ENCODE measurements around the gene SEC61B.

Gene SEC61B

GRCh38 chr9:99221621-99222415 lies at the start of gene SEC61B, which contains the start of gene ALG2:
Gene SEC61B, plus strand, starts transcription at chr9:99222282. Its CDS starts 82 bp downstream, at chr9:99222364.
Gene ALG2, minus strand, starts transcription at chr9:99221942. Its CDS starts 48 bp downstream, at chr9:99221894.
- Histone ChIP-seq H3K27me3 (no peaks in the 10 kb centered on the region), H3K36me3 (peaks cover 24% of the 10 kb centered on the region), H3K4me1 (ENCODE audit: control insufficient read depth in 1 of 2, insufficient read depth in 1 of 2, low read depth in 1 of 2, low read length in 1 of 2) (peaks cover 25 to 27% of the 10 kb centered on the region in 2 experiments), H3K9me3 (no peaks in the 10 kb centered on the region), H3K27ac (peak within 1 kb of the TSS; percentile 94), H3K4me3 (ENCODE audit: low read depth in 1 of 2, low read length in 1 of 2) (peak within 1 kb of the TSS; percentile 76 to 97)
- TF ChIP-seq, protein P1, sequence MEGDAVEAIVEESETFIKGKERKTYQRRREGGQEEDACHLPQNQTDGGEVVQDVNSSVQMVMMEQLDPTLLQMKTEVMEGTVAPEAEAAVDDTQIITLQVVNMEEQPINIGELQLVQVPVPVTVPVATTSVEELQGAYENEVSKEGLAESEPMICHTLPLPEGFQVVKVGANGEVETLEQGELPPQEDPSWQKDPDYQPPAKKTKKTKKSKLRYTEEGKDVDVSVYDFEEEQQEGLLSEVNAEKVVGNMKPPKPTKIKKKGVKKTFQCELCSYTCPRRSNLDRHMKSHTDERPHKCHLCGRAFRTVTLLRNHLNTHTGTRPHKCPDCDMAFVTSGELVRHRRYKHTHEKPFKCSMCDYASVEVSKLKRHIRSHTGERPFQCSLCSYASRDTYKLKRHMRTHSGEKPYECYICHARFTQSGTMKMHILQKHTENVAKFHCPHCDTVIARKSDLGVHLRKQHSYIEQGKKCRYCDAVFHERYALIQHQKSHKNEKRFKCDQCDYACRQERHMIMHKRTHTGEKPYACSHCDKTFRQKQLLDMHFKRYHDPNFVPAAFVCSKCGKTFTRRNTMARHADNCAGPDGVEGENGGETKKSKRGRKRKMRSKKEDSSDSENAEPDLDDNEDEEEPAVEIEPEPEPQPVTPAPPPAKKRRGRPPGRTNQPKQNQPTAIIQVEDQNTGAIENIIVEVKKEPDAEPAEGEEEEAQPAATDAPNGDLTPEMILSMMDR (IDR thresholded peaks at IDR 0.05) = peak; percentile 4

- no peak overlapping the region for H3K27ac ChIP-seq
- no peaks in the 10 kb centered on the region for H3K36me3 ChIP-seq
- TF ChIP-seq, protein P1 (IDR thresholded peaks at IDR 0.05) = no peak
- H3K9me3 ChIP-seq = no peaks in the 10 kb centered on the region
- H3K27me3 ChIP-seq = no peaks in the 10 kb centered on the region
- H3K4me3 ChIP-seq (ENCODE audit: low read depth in 1 of 2, low read length in 1 of 2) = no peak overlapping the region
- no peaks in the 10 kb centered on the region for H3K4me1 ChIP-seq (ENCODE audit: control insufficient read depth in 1 of 2, insufficient read depth in 1 of 2, low read depth in 1 of 2, low read length in 1 of 2)
These were observed 48.2 kb upstream of the SEC61B start for GRCh38 chr9:99173570-99174504.

- Histone ChIP-seq H3K36me3 (no peaks in the 10 kb centered on the region), H3K9me3 (no peaks in the 10 kb centered on the region), H3K4me3 (ENCODE audit: low read depth in 1 of 2, low read length in 1 of 2) (no peak overlapping the region), H3K27ac (no peak overlapping the region), H3K4me1 (ENCODE audit: control insufficient read depth in 1 of 2, insufficient read depth in 1 of 2, low read depth in 1 of 2, low read length in 1 of 2) (no peaks in the 10 kb centered on the region), H3K27me3 (no peaks in the 10 kb centered on the region)
- TF ChIP-seq, protein P1 (IDR thresholded peaks at IDR 0.05) = no peak
These were observed 45.5 kb upstream of the SEC61B start for GRCh38 chr9:99176527-99177013.

DNA sequence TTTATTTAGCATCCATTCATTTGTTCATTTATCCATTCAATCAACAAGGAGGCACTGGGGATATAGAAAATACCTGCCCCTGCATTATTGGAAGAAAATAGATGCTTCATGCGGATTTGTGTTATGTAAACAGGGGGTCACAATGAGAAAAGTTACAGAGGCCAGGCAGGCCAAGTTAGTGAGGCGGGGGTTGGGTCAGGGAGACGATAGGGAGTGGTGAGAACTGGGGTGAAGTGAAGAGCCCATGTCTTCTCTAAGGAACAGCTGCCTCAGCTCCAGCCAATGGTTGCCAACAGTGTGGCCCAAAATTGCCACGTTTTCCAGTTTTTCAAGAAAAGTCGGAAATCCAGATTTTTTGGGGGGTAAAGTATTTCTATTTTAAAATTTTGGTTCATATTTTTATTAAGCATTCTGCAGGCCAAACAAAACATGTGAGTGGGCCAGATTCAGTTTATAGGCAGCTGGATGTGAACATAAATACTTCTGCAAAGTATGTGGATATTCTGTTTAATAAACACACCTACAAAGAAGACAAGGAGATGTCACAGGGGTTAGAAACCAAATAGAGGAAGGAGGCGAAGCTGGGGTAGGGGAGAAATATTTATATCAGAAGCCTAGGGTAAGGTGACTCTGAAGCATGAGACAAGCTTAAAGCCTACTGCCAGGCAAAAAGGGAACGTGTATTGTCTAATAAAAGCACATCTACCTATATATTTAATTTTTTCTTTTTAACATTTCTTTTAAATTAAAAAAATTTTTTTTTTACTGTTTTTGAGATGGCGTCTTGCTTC lies 44.3 kb upstream of the SEC61B start:
- TF ChIP-seq, protein P1 (IDR thresholded peaks at IDR 0.05) = no peak
- H3K4me1 ChIP-seq (ENCODE audit: control insufficient read depth in 1 of 2, insufficient read depth in 1 of 2, low read depth in 1 of 2, low read length in 1 of 2) = no peaks in the 10 kb centered on the region
- H3K27ac ChIP-seq = no peak overlapping the region
- H3K27me3 ChIP-seq = no peaks in the 10 kb centered on the region
- H3K9me3 ChIP-seq = no peaks in the 10 kb centered on the region
- no peak overlapping the region for H3K4me3 ChIP-seq (ENCODE audit: low read depth in 1 of 2, low read length in 1 of 2)
- no peaks in the 10 kb centered on the region for H3K36me3 ChIP-seq

Data from neutrophil (primary cell).